Osteoblast (primary cell): ENCODE data around the gene DTNB. TPM values are rescaled to one million over a fixed set of nuclear protein-coding genes. Genes with fewer than 3 reads are reported as not detected.

ENCODE experiments used
- DNase-seq: peaks from one replicate; pipeline ENCODE4 v3.0.0; 2011; ENCODE audit warnings: low spot score, mixed read lengths; ENCODE audit not compliant: insufficient read length; ENCODE audit errors: missing footprints
- H2AFZ ChIP-seq: 2 replicates; pipeline ENCODE4 v1.6.0; 2011; ENCODE audit warnings: mild to moderate bottlenecking, low read length
- H3K27ac ChIP-seq: 2 replicates; pipeline ENCODE4 v1.5.1; 2011; ENCODE audit warnings: mild to moderate bottlenecking, low read depth, low read length, moderate library complexity
- H3K27me3 ChIP-seq: 2 replicates; pipeline ENCODE4 v1.6.0; 2012; ENCODE audit warnings: mild to moderate bottlenecking, control low read depth, inconsistent platforms, low read length, moderate library complexity; ENCODE audit not compliant: insufficient read depth
- H3K36me3 ChIP-seq: 2 replicates; pipeline ENCODE4 v1.5.1; 2011; ENCODE audit warnings: mild to moderate bottlenecking, low read length, control low read depth, moderate library complexity; ENCODE audit not compliant: insufficient read depth
- H3K4me1 ChIP-seq: 2 replicates; pipeline ENCODE4 v1.5.1; 2011; ENCODE audit warnings: mild to moderate bottlenecking, low read length, control low read depth, moderate library complexity; ENCODE audit not compliant: insufficient read depth
- H3K4me2 ChIP-seq: 2 replicates; pipeline ENCODE4 v1.6.0; 2011; ENCODE audit warnings: mild to moderate bottlenecking, low read length; ENCODE audit not compliant: insufficient read depth
- H3K4me3 ChIP-seq: fragments of 200-600 bp; sonication (generic); 3 replicates; pipeline ENCODE4 v1.5.1; 2012; ENCODE audit warnings: mild to moderate bottlenecking, low read length, inconsistent platforms; ENCODE audit not compliant: insufficient read depth
- H3K79me2 ChIP-seq: 2 replicates; pipeline ENCODE4 v1.6.0; 2012; ENCODE audit warnings: mild to moderate bottlenecking, low read length, control low read depth, inconsistent platforms; ENCODE audit not compliant: insufficient read depth
- H3K9me3 ChIP-seq: 2 replicates; pipeline ENCODE4 v1.5.1; 2011; ENCODE audit warnings: low read depth, low read length, control low read depth
- H4K20me1 ChIP-seq: 2 replicates; pipeline ENCODE4 v1.6.0; 2012; ENCODE audit warnings: mild to moderate bottlenecking, low read length, control low read depth; ENCODE audit not compliant: insufficient read depth
- CTCF ChIP-seq: IDR thresholded peaks from 2 replicates; pipeline ENCODE4 v1.5.1; 2011; ENCODE audit warnings: mild to moderate bottlenecking, low read depth, low read length, moderate library complexity; ENCODE audit errors: extremely low read depth
- total RNA-seq: library from RNA; depleted of rRNA; stranded (reverse); fragments of >200 nt; gene quantifications from 2 replicates; pipeline ENCODE4 v1.2.3, GENCODE V29; 2012

DTNB gene
- total RNA-seq, 1 donor: 9.8 TPM

GRCh38 chr2:25491966-25492532 lies 181.3 kb downstream of the DTNB start:
- H3K36me3 ChIP-seq: no peaks in the 10 kb centered on the region
- H3K4me3 ChIP-seq: no peak overlapping the region
- H2AFZ ChIP-seq: no peak overlapping the region
- H3K27me3 ChIP-seq: no peaks in the 10 kb centered on the region
- H3K4me1 ChIP-seq: peaks cover 13% of the 10 kb centered on the region
- H3K4me2 ChIP-seq: no peak overlapping the region
- H3K9me3 ChIP-seq: no peaks in the 10 kb centered on the region
- no peaks in the 10 kb centered on the region for H3K79me2 ChIP-seq
- no peak for TF ChIP-seq CTCF
- H3K27ac ChIP-seq: no peak overlapping the region
- H4K20me1 ChIP-seq: no peaks in the 10 kb centered on the region
- DNase-seq: no peak

- TF ChIP-seq CTCF: no peak
- no peaks in the 10 kb centered on the region for H3K36me3 ChIP-seq
- no peak overlapping the region for H3K4me3 ChIP-seq
- H4K20me1 ChIP-seq: no peaks in the 10 kb centered on the region
- no peak overlapping the region for H3K27ac ChIP-seq
- no peak overlapping the region for H2AFZ ChIP-seq
- no peak for DNase-seq
- H3K9me3 ChIP-seq: no peaks in the 10 kb centered on the region
- peaks cover 13% of the 10 kb centered on the region for H3K4me1 ChIP-seq
- H3K4me2 ChIP-seq: no peak overlapping the region
- H3K27me3 ChIP-seq: no peaks in the 10 kb centered on the region
- H3K79me2 ChIP-seq: no peaks in the 10 kb centered on the region
Measured at GRCh38 chr2:25491003-25491696, 182.2 kb downstream of the DTNB start.

- no peak for DNase-seq
- H3K4me2 ChIP-seq: no peak overlapping the region
- H4K20me1 ChIP-seq: no peaks in the 10 kb centered on the region
- no peak for TF ChIP-seq CTCF
- H3K9me3 ChIP-seq: no peaks in the 10 kb centered on the region
- no peak overlapping the region for H3K27ac ChIP-seq
- H3K4me3 ChIP-seq: no peak overlapping the region
- no peaks in the 10 kb centered on the region for H3K79me2 ChIP-seq
- no peaks in the 10 kb centered on the region for H3K27me3 ChIP-seq
- no peak overlapping the region for H2AFZ ChIP-seq
- peaks cover 13% of the 10 kb centered on the region for H3K4me1 ChIP-seq
- no peaks in the 10 kb centered on the region for H3K36me3 ChIP-seq
Measured at GRCh38 chr2:25490217-25490616, 183.2 kb downstream of the DTNB start.

GRCh38 chr2:25489631-25490030 lies 183.7 kb downstream of the DTNB start:
- Histone ChIP-seq H3K36me3 (no peaks in the 10 kb centered on the region), H3K79me2 (no peaks in the 10 kb centered on the region), H3K9me3 (no peaks in the 10 kb centered on the region), H3K4me2 (no peak overlapping the region), H3K27ac (no peak overlapping the region), H2AFZ (no peak overlapping the region), H3K27me3 (no peaks in the 10 kb centered on the region), H3K4me1 (peaks cover 13% of the 10 kb centered on the region), H4K20me1 (no peaks in the 10 kb centered on the region), H3K4me3 (no peak overlapping the region)
- no peak for DNase-seq
- TF ChIP-seq CTCF: no peak
